Fibroblast of mammary gland (primary cell): ENCODE results near the gene GMPPA.

ENCODE experiments used
- DNase-seq: peaks from one replicate; pipeline ENCODE4 v3.0.0-alpha.2; 2010; ENCODE audit warnings: low read depth
- H3K4me3 ChIP-seq: 2 replicates; pipeline ENCODE4 v1.5.1; 2011; ENCODE audit warnings: low read depth, mild to moderate bottlenecking, low read length, moderate library complexity; ENCODE audit not compliant: control insufficient read depth
- CTCF ChIP-seq: conservative IDR thresholded peaks from 2 replicates; pipeline ENCODE4 v1.5.1; 2011; ENCODE audit warnings: low read depth, low read length, inconsistent platforms; ENCODE audit not compliant: control insufficient read depth, insufficient read depth

Gene GMPPA

GRCh38 chr2:219498280-219499057 is at the start of gene GMPPA:
Gene GMPPA (plus strand): TSS chr2:219498891. CDS start chr2:219499976, 1,085 bp downstream.
- no peak for TF ChIP-seq CTCF
- peak within 1 kb of the TSS; percentile 71 for H3K4me3 ChIP-seq
- peak; percentile 98 for DNase-seq

GRCh38 chr2:219449609-219450008 is 49.1 kb upstream of the GMPPA start:
- DNase-seq = no peak
- H3K4me3 ChIP-seq = no peak overlapping the region
- TF ChIP-seq CTCF = no peak

- TF ChIP-seq CTCF = no peak
- DNase-seq = no peak
- no peak overlapping the region for H3K4me3 ChIP-seq
Measured at GRCh38 chr2:219451661-219452360, 46.9 kb upstream of the GMPPA start.

- no peak for TF ChIP-seq CTCF
- no peak overlapping the region for H3K4me3 ChIP-seq
- peak; percentile 95 for DNase-seq
Measured at GRCh38 chr2:219452361-219453317, 46.1 kb upstream of the GMPPA start.

GRCh38 chr2:219453671-219454590 is 44.8 kb upstream of the GMPPA start:
- no peak overlapping the region for H3K4me3 ChIP-seq
- no peak for TF ChIP-seq CTCF
- peak; percentile 81 for DNase-seq
